ENCODE data around the gene DLGAP4. TPM values are rescaled to one million over a fixed set of nuclear protein-coding genes. Genes with fewer than 3 reads are reported as not detected.

DLGAP4 gene
- total RNA-seq, 1 experiment from 2014 or later, result 80.3 TPM

- intact Hi-C loops (cut with micrococcal nuclease), result no loop called here
- CTCF ChIA-PET, result interaction anchor here (0.5 to 0.9 kb wide), 3 partner anchors 18 to 60 kb away, joined by 3 to 4 read pairs (median 3); no protein-coding TSS in a partner anchor
- Mint-ChIP-seq H3K9me3 (ENCODE audit: unreplicated experiment) (no peaks in the 10 kb centered on the region), H3K27ac (ENCODE audit: low read depth, unreplicated experiment) (no peak overlapping the region), H3K27me3 (ENCODE audit: insufficient read depth, unreplicated experiment) (peaks cover 68% of the 10 kb centered on the region), H3K36me3 (ENCODE audit: insufficient read depth, unreplicated experiment) (no peaks in the 10 kb centered on the region), H3K4me1 (ENCODE audit: insufficient read depth, unreplicated experiment) (no peaks in the 10 kb centered on the region), H3K4me3 (ENCODE audit: unreplicated experiment) (no peak overlapping the region)
- BruUV-seq (replicated peaks), result no TSS peak
- POLR2A ChIA-PET, result no interaction called here
- TF ChIP-seq, protein P1, sequence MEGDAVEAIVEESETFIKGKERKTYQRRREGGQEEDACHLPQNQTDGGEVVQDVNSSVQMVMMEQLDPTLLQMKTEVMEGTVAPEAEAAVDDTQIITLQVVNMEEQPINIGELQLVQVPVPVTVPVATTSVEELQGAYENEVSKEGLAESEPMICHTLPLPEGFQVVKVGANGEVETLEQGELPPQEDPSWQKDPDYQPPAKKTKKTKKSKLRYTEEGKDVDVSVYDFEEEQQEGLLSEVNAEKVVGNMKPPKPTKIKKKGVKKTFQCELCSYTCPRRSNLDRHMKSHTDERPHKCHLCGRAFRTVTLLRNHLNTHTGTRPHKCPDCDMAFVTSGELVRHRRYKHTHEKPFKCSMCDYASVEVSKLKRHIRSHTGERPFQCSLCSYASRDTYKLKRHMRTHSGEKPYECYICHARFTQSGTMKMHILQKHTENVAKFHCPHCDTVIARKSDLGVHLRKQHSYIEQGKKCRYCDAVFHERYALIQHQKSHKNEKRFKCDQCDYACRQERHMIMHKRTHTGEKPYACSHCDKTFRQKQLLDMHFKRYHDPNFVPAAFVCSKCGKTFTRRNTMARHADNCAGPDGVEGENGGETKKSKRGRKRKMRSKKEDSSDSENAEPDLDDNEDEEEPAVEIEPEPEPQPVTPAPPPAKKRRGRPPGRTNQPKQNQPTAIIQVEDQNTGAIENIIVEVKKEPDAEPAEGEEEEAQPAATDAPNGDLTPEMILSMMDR (IDR thresholded peaks at IDR 0.05; ENCODE audit: unreplicated experiment), result no peak
- no peak for DNase-seq (ENCODE audit: unreplicated experiment)
Measured at GRCh38 chr20:36366623-36367369, 60.7 kb downstream of the DLGAP4 start.

DNA sequence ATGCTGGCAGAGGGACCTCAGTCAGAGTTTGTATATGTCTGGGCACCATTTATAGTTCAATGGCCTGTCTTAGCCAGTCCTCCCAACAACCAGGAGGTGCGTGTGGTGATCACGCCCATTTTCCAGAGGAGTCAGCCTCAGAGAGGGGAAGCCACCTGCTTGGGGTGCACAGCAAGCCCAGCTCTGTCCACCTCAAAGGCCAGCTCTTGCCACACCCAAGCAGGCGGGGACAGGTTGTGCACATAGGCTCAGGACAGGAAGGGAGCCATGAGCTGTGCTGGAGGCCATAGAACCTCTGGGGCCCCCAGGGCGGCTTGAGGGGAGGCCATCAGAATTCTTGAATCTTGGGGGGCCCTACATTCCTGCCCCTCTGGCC is 61.2 kb downstream of the DLGAP4 start:
- CTCF ChIA-PET, result interaction anchor here (0.5 to 0.9 kb wide), 4 partner anchors 18 to 68 kb away, joined by 3 to 4 read pairs (median 3); no protein-coding TSS in a partner anchor
- H3K4me3 Mint-ChIP-seq (ENCODE audit: unreplicated experiment), result no peak overlapping the region
- TF ChIP-seq, protein P1 (IDR thresholded peaks at IDR 0.05; ENCODE audit: unreplicated experiment), result no peak
- DNase-seq (ENCODE audit: unreplicated experiment), result no peak
- intact Hi-C loops (cut with micrococcal nuclease), result no loop called here
- no TSS peak for BruUV-seq (replicated peaks)
- H3K27me3 Mint-ChIP-seq (ENCODE audit: insufficient read depth, unreplicated experiment), result peaks cover 68% of the 10 kb centered on the region
- no peaks in the 10 kb centered on the region for H3K36me3 Mint-ChIP-seq (ENCODE audit: insufficient read depth, unreplicated experiment)
- POLR2A ChIA-PET, result no interaction called here
- no peaks in the 10 kb centered on the region for H3K9me3 Mint-ChIP-seq (ENCODE audit: unreplicated experiment)
- no peaks in the 10 kb centered on the region for H3K4me1 Mint-ChIP-seq (ENCODE audit: insufficient read depth, unreplicated experiment)
- H3K27ac Mint-ChIP-seq (ENCODE audit: low read depth, unreplicated experiment), result no peak overlapping the region

DNA sequence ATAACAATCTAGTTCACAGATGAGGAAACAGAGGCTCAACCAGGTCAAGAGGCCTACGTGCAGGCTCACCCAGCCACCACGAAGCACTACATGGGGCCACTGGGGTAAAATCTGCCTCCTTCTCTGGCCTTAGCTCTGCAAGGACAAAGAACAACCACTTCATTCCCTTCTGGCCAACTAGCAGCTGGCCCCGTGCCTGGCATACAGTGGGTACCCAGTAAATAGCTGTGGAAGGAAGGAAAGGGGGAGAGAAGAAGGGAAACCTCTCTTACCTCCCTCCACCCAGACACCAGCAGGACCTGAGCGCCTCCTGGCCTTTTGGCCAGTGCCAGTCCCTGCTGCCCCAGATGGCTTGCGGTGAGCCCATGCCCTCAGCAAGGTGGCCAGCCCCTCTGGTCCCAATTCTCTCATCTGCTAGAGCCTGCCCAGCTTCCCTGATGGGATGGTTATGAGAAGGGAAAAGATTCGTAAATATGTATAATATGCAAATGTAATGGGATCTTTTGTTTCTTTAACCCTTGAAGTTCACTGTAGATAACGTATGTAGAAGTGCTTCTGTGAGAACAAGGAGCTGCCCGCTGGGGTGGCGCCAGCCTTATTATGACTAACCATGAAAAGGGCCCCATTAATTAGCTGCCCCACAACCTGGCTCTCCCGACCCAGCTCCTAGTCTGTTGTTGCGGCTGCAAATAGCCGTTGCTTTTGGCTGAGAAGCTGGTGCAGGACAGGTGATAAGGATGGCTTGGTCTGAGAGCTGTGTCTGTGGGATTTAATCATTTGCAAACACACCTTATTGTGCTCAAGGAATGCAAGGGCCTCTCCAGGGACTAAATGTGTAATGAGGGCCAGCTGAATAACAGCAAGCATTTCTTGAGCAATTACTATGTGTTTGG is 62.0 kb downstream of the DLGAP4 start:
- intact Hi-C loops (cut with micrococcal nuclease), result no loop called here
- no peak overlapping the region for H3K27ac Mint-ChIP-seq (ENCODE audit: low read depth, unreplicated experiment)
- no peaks in the 10 kb centered on the region for H3K9me3 Mint-ChIP-seq (ENCODE audit: unreplicated experiment)
- ChIA-PET POLR2A (no interaction called here), CTCF (interaction anchor here (0.6 to 0.9 kb wide), 3 partner anchors 17 to 69 kb away, joined by 3 to 4 read pairs (median 3); no protein-coding TSS in a partner anchor)
- no peaks in the 10 kb centered on the region for H3K4me1 Mint-ChIP-seq (ENCODE audit: insufficient read depth, unreplicated experiment)
- DNase-seq (ENCODE audit: unreplicated experiment), result no peak
- TF ChIP-seq, protein P1 (IDR thresholded peaks at IDR 0.05; ENCODE audit: unreplicated experiment), result no peak
- no TSS peak for BruUV-seq (replicated peaks)
- H3K36me3 Mint-ChIP-seq (ENCODE audit: insufficient read depth, unreplicated experiment), result no peaks in the 10 kb centered on the region
- H3K4me3 Mint-ChIP-seq (ENCODE audit: unreplicated experiment), result no peak overlapping the region
- peaks cover 66% of the 10 kb centered on the region for H3K27me3 Mint-ChIP-seq (ENCODE audit: insufficient read depth, unreplicated experiment)

DNA sequence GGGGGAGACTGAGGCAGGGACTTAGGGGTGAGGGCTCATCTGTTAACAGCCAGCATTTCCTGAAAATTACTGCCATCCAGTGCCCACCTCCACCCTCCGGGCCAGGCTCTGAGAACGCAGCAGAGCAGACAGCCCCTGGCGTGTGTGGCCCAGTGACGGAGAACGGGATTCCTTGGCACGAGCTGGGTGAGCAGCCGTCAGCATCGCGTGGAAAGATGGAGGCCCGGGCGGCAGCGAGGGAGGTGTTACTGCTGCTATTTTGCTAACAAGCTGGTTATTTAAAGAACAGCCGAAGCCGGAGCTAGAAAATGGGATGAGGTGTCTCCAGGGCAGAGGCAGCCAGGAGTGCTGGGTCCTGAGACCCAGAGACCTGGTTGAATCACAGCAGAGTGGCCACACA is 62.7 kb downstream of the DLGAP4 start:
- peaks cover 66% of the 10 kb centered on the region for H3K27me3 Mint-ChIP-seq (ENCODE audit: insufficient read depth, unreplicated experiment)

More for the DNA sequence above, 62.7 kb downstream of the DLGAP4 start:
- TF ChIP-seq, protein P1 (IDR thresholded peaks at IDR 0.05; ENCODE audit: unreplicated experiment), result no peak
- Mint-ChIP-seq H3K4me3 (ENCODE audit: unreplicated experiment) (no peak overlapping the region), H3K9me3 (ENCODE audit: unreplicated experiment) (no peaks in the 10 kb centered on the region), H3K4me1 (ENCODE audit: insufficient read depth, unreplicated experiment) (no peaks in the 10 kb centered on the region), H3K27ac (ENCODE audit: low read depth, unreplicated experiment) (no peak overlapping the region), H3K36me3 (ENCODE audit: insufficient read depth, unreplicated experiment) (no peaks in the 10 kb centered on the region)
- no TSS peak for BruUV-seq (replicated peaks)
- DNase-seq (ENCODE audit: unreplicated experiment), result no peak
- ChIA-PET CTCF (interaction anchor here (0.6 kb wide), 1 partner anchor 65 kb away, joined by 3 read pairs; no protein-coding TSS in a partner anchor), POLR2A (no interaction called here)
- intact Hi-C loops (cut with micrococcal nuclease), result no loop called here
